ENCODE data around the gene ARRDC3.

GRCh38 chr5:91381239-91381773 is 1.8 kb downstream of the ARRDC3 start:
- no peak for TF ChIP-seq CTCF (IDR thresholded peaks at IDR 0.05)
- no peak for TF ChIP-seq POLR2A (IDR thresholded peaks at IDR 0.05)
